Activated CD8-positive, alpha-beta memory T cell treated with anti-CD3 and anti-CD28 coated beads for 4 hours (primary cell): ENCODE results near the gene PRM2.

Source experiments
- DNase-seq, 2 donors: peaks; one replicate each; pipeline ENCODE4 v3.0.0-alpha.2; 2020; ENCODE audit warnings: low read depth in 2 of 2

PRM2 gene

GRCh38 chr16:11225677-11226549, 50.4 kb downstream of the PRM2 start:
- DNase-seq: no peak
